Peyer's patch (tissue), 4 donors: Measurements from ENCODE around the gene TACSTD2. TPM values are rescaled to one million over a fixed set of nuclear protein-coding genes. Genes with fewer than 3 reads are reported as not detected.
"Not testable (repeated sequence)": the region's sequence is repeated elsewhere in the genome, so short reads cannot be mapped to it uniquely, and the experiment has no call there.

Source experiments
- DNase-seq, 3 donors: peaks; one replicate each; pipeline ENCODE4 v3.0.0-alpha.2; 2017 to 2019
- H3K27ac ChIP-seq, 4 donors: fragments of 200-600 bp; sonication (generic); one replicate each; pipeline ENCODE4 v1.5.1; 2016 to 2019
- H3K27me3 ChIP-seq, 2 donors: fragments of 200-600 bp; sonication (generic); one replicate each; pipeline ENCODE4 v1.5.1; 2019
- H3K36me3 ChIP-seq, 3 donors: fragments of 200-600 bp; sonication (generic); one replicate each; pipeline ENCODE4 v1.5.1; 2016 to 2019
- H3K4me1 ChIP-seq, 4 donors: fragments of 200-600 bp; sonication (generic); one replicate each; pipeline ENCODE4 v1.5.1; 2016 to 2019
- H3K4me3 ChIP-seq, 4 donors: fragments of 200-600 bp; sonication (generic); 1 replicate in 3 of 4; 2 replicates in 1 of 4; pipeline ENCODE4 v1.5.1; 2016 to 2019; ENCODE audit warnings: mild to moderate bottlenecking in 1 of 4
- H3K9me3 ChIP-seq, 4 donors: fragments of 200-600 bp; sonication (generic); one replicate each; pipeline ENCODE4 v1.5.1; 2016 to 2019; ENCODE audit warnings: mild to moderate bottlenecking in 1 of 4
- POLR2A ChIP-seq, 2 donors: fragments of 450-650 bp; IDR thresholded peaks; one replicate each; pipeline ENCODE4 v1.5.1; 2017; ENCODE audit warnings: antibody characterized with exemption in 2 of 2, mild to moderate bottlenecking in 2 of 2, moderate library complexity in 2 of 2
- total RNA-seq, 4 donors: library from RNA; depleted of rRNA; stranded (reverse); fragments of >200 nt; gene quantifications; one replicate each; pipeline ENCODE4 v1.1.0, GENCODE V29; 2016
- TF ChIP-seq, protein P1 (sequence below), 6 experiments: fragments of 450-650 bp in 4 of 6; fragments of 200-600 bp in 2 of 6; sonication (generic) in 1 of 6; IDR thresholded peaks; one replicate each; pipeline ENCODE4 v1.5.1; 2017 to 2019; ENCODE audit warnings: antibody characterized with exemption in 6 of 6, mild to moderate bottlenecking in 3 of 6, moderate library complexity in 1 of 6

The TACSTD2 gene
- total RNA-seq, 4 donors from 2014 or later: 0.47 to 0.70 TPM; not detected in 2

DNA sequence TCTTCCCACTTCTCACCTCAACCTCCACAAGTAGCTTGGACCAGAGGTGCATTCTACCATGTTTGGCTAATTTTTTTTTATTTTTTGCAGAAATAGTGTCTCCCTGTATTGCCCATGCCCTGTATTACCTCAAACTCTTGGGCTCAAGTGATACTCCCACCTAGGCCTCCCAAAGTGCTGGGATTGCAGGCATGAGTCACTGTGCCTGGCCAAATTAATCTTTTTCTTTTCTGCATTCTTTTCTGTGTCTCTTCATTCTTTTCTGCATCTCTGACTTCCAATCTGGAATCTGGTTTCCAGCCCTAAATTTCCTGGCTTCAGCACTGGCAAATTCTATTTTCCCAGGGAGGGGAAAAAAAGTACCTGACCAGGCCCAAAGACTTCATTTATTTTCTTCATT is 31.2 kb upstream of the TACSTD2 start:
- H3K4me1 ChIP-seq: no peaks in the 10 kb centered on the region
- H3K4me3 ChIP-seq: no peak overlapping the region
- peaks cover 0 to 4% (median 0%) of the 10 kb centered on the region in 4 donors for H3K9me3 ChIP-seq
- no peaks in the 10 kb centered on the region for H3K36me3 ChIP-seq
- no peak for DNase-seq
- TF ChIP-seq POLR2A (IDR thresholded peaks at IDR 0.05): no peak
- TF ChIP-seq, protein P1, sequence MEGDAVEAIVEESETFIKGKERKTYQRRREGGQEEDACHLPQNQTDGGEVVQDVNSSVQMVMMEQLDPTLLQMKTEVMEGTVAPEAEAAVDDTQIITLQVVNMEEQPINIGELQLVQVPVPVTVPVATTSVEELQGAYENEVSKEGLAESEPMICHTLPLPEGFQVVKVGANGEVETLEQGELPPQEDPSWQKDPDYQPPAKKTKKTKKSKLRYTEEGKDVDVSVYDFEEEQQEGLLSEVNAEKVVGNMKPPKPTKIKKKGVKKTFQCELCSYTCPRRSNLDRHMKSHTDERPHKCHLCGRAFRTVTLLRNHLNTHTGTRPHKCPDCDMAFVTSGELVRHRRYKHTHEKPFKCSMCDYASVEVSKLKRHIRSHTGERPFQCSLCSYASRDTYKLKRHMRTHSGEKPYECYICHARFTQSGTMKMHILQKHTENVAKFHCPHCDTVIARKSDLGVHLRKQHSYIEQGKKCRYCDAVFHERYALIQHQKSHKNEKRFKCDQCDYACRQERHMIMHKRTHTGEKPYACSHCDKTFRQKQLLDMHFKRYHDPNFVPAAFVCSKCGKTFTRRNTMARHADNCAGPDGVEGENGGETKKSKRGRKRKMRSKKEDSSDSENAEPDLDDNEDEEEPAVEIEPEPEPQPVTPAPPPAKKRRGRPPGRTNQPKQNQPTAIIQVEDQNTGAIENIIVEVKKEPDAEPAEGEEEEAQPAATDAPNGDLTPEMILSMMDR (IDR thresholded peaks at IDR 0.05): no peak
- H3K27me3 ChIP-seq: no peaks in the 10 kb centered on the region
- no peak overlapping the region for H3K27ac ChIP-seq

DNA sequence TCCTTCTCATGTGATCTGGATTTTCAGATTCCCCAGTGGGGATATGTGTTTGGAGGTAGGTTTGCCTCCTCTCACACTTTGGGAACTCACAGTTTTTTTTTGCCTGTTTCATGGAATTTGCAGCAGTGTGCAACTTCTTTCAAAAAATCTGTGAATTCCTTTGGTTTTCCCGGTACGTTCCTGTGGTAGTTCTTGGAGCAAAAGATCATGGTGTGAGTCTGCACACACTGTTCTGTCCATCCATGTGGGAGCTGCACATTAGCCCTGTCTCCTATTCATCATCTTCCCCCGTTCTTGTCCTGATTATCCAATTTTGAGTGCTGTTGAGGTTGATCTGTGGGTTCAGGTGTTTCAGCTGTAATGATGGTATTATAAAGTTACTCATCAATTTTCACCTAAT is 30.3 kb upstream of the TACSTD2 start:
- H3K36me3 ChIP-seq: no peaks in the 10 kb centered on the region
- TF ChIP-seq, protein P1 (IDR thresholded peaks at IDR 0.05): no peak
- TF ChIP-seq POLR2A (IDR thresholded peaks at IDR 0.05): no peak
- DNase-seq: no peak

DNA sequence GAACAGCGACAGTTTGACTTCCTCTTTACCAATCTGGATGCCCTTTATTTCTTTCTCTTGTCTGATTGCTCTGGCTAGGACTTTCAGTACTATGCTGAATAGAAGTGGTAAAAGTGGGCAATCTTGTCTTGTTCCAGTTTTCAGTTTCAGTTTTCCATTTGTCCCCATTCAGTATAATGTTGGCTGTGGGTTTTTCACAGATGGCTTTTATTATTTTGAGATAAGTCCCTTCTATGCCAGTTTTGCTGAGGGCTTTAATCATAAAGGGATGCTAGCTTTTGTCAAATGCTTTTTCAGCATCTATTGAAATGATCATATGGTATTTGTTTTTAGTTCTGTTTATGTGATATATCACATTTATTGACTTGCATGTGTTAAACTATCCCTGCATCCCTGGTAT is 24.9 kb upstream of the TACSTD2 start:
- H3K36me3 ChIP-seq, H3K4me3 ChIP-seq, H3K27me3 ChIP-seq, H3K4me1 ChIP-seq, H3K27ac ChIP-seq, DNase-seq, H3K9me3 ChIP-seq: not testable (repeated sequence)

More for the DNA sequence above, 30.3 kb upstream of the TACSTD2 start:
- no peaks in the 10 kb centered on the region for H3K4me1 ChIP-seq
- H3K4me3 ChIP-seq: no peak overlapping the region
- H3K27me3 ChIP-seq: no peaks in the 10 kb centered on the region
- H3K9me3 ChIP-seq: peaks cover 0 to 4% (median 0%) of the 10 kb centered on the region in 4 donors
- H3K27ac ChIP-seq: no peak overlapping the region

DNA sequence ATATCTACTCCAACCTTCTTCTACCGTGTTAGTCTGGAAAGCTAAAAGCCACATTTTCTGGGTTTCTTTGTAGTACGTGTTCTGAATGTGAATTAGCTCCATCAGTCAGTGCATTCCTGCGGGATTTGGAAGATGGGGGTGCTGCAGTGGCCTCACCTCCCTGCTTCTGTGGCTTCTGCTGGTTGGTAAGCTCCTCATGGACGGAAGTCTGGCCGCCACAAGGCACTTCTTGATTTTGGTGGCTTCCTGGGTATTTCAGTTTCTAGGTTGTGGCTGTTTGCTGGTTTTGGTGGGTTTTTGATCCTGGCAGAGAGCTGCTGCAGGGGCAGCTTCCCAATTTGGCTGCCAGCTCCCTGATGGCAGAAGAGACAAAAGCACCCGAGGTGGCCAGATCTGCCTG is 20.9 kb upstream of the TACSTD2 start:
- Histone ChIP-seq H3K4me1 (no peaks in the 10 kb centered on the region), H3K27me3 (no peaks in the 10 kb centered on the region), H3K4me3 (no peak overlapping the region), H3K36me3 (no peaks in the 10 kb centered on the region), H3K9me3 (no peaks in the 10 kb centered on the region), H3K27ac (no peak overlapping the region)
- DNase-seq: no peak
- TF ChIP-seq POLR2A (IDR thresholded peaks at IDR 0.05): no peak
- TF ChIP-seq, protein P1 (IDR thresholded peaks at IDR 0.05): no peak

DNA sequence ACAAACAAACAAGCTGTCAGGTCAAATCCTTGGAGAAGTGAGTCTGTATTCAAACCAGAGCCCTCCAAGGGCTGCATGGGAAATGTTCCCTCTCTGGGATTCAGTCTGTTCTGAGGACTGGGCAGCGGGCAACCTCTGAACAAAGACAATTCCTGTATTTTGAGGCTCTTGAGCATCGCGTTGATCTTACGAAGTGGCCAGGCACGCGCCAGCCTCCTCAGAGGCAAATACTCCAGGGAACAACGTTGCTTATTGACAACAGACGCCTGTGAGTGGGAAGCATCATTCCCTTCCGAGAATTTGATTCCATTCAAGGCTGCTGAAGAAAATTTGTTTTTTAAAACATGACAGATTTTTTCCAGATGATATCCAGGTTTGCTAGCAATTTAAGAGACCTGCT is 20.0 kb upstream of the TACSTD2 start:
- no peak for DNase-seq
- Histone ChIP-seq H3K27ac (no peak overlapping the region), H3K36me3 (no peaks in the 10 kb centered on the region), H3K9me3 (no peaks in the 10 kb centered on the region), H3K4me3 (no peak overlapping the region), H3K4me1 (no peaks in the 10 kb centered on the region), H3K27me3 (no peaks in the 10 kb centered on the region)
- TF ChIP-seq, protein P1 (IDR thresholded peaks at IDR 0.05): no peak
- no peak for TF ChIP-seq POLR2A (IDR thresholded peaks at IDR 0.05)

DNA sequence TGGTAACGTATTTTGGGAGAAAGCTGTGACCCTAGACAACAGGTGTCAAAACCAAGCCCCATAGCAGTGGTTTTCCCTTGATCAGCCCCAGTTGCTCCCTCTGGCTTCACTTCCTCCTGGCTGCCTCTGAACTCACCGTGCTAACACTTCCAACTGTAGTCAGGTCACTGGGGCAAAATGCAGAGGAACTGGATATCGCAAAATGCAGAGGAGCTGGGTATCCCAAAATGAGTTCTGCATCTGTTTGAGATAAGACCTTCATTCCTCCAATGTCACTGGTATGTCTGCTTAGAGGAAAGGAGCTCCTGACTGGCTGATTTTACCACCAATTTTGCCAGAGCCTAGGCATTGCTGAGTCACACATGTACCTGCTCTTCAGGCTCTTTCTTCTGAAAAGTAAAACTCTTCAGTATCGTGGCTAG is 19.6 kb upstream of the TACSTD2 start:
- Histone ChIP-seq H3K36me3 (no peaks in the 10 kb centered on the region), H3K27ac (no peak overlapping the region), H3K4me3 (no peak overlapping the region), H3K9me3 (no peaks in the 10 kb centered on the region), H3K27me3 (no peaks in the 10 kb centered on the region), H3K4me1 (no peaks in the 10 kb centered on the region)
- no peak for TF ChIP-seq POLR2A (IDR thresholded peaks at IDR 0.05)
- TF ChIP-seq, protein P1 (IDR thresholded peaks at IDR 0.05): no peak
- DNase-seq: no peak
